GM10847 (cell line): ENCODE measurements around the gene SLC16A3.
A peak's percentile ranks its signal among the peaks of the same experiment; 100 is the strongest.

Experiments used
- POLR2A ChIP-seq: IDR thresholded peaks from 2 replicates; pipeline ENCODE4 v1.6.1; 2011; ENCODE audit not compliant: insufficient read length; ENCODE audit errors: extremely low read depth

Gene SLC16A3

GRCh38 chr17:82256242-82256885 lies 27.5 kb downstream of the SLC16A3 start:
- no peak for TF ChIP-seq POLR2A

- no peak for TF ChIP-seq POLR2A
Measured at GRCh38 chr17:82257473-82257872, 28.6 kb downstream of the SLC16A3 start.

GRCh38 chr17:82258555-82258954 lies 29.7 kb downstream of the SLC16A3 start:
- no peak for TF ChIP-seq POLR2A

- no peak for TF ChIP-seq POLR2A
Measured at GRCh38 chr17:82262344-82262743, 33.5 kb downstream of the SLC16A3 start.

- TF ChIP-seq POLR2A: no peak
Measured at GRCh38 chr17:82263641-82264040, 34.8 kb downstream of the SLC16A3 start.

- TF ChIP-seq POLR2A: no peak
Measured at GRCh38 chr17:82266142-82266541, 37.3 kb downstream of the SLC16A3 start.

- no peak for TF ChIP-seq POLR2A
Measured at GRCh38 chr17:82267575-82268379, 38.9 kb downstream of the SLC16A3 start.

GRCh38 chr17:82269138-82269881 lies 40.5 kb downstream of the SLC16A3 start:
- TF ChIP-seq POLR2A: no peak

GRCh38 chr17:82269882-82270500 lies 41.1 kb downstream of the SLC16A3 start:
- no peak for TF ChIP-seq POLR2A

- TF ChIP-seq POLR2A: no peak
Measured at GRCh38 chr17:82270651-82271050, 41.8 kb downstream of the SLC16A3 start.

GRCh38 chr17:82271401-82271800 lies 42.6 kb downstream of the SLC16A3 start:
- no peak for TF ChIP-seq POLR2A

- TF ChIP-seq POLR2A: no peak
Measured at GRCh38 chr17:82272495-82273326, 43.9 kb downstream of the SLC16A3 start.

- TF ChIP-seq POLR2A: peak; percentile 59
Measured at GRCh38 chr17:82273327-82274133, 44.7 kb downstream of the SLC16A3 start, which contains the start of gene CSNK1D. Gene CSNK1D, minus strand, starts transcription at chr17:82273700. Its CDS starts 319 bp downstream, at chr17:82273381.
